Right renal pelvis (tissue), 4 donors: ENCODE measurements around the gene PRAMEF5. TPM values are rescaled to one million over a fixed set of nuclear protein-coding genes. Genes with fewer than 3 reads are reported as not detected.
"Not testable (repeated sequence)": the region's sequence is repeated elsewhere in the genome, so short reads cannot be mapped to it uniquely, and the experiment has no call there.

ENCODE experiments used
- DNase-seq, 4 donors: peaks; one replicate each; pipeline ENCODE4 v3.0.0-alpha.2; 2013; ENCODE audit warnings: low read depth in 4 of 4, low spot score in 3 of 4, missing footprints in 1 of 4
- polyA plus RNA-seq, 4 donors: library from polyadenylated mRNA; unstranded; fragments of 120-200 nt; gene quantifications; one replicate each; pipeline ENCODE4 v1.2.1, GENCODE V29; 2013; ENCODE audit not compliant: insufficient read length in 4 of 4

The PRAMEF5 gene
- not detected for polyA plus RNA-seq

GRCh38 chr1:13253898-13254297 is at the start of gene PRAMEF5:
Gene PRAMEF5 (plus strand): TSS chr1:13254198. CDS start chr1:13259269, 5,071 bp downstream.
- DNase-seq, result not testable (repeated sequence)

DNA sequence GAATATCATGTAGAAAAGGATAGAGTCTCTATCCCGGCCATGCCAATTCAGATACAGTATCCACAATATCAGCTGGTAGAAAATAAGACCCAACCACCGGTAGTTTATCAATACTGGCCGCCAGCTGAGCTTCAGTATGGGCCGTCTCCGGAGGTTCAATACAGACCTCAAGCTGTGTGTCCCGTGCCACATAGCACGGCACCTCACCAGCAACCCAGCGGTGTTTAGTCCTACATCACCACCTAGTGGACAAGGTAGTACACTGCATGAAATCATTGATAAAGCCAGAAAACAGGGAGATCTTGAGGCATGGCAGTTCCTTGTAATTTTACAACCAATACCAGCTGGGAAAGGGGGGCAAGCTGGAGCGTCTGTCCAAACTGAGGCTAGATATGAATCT is 45.3 kb upstream of the PRAMEF5 start:
- DNase-seq, result not testable (repeated sequence)

DNA sequence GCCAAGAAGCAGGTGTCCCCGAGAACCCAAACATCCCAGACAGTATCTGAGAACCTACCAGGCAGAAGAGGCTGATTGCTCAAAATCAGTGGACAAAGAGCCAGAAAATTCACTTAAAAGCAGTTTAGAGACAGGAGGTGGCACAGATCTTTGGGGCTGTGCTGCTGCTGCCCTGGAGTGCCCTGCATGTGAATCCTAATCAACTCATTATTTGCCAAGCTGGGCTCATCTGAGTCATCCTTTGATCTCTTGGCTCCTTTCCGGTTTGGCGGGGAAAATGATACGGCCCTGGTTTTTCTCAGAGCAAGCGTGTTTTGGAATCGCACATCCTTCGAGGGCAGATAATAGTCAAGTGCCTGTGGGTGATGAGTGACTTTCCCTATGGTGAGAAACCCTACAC is 37.4 kb upstream of the PRAMEF5 start:
- DNase-seq, result not testable (repeated sequence)

GRCh38 chr1:13219203-13219602 is 34.8 kb upstream of the PRAMEF5 start:
- not testable (repeated sequence) for DNase-seq

DNA sequence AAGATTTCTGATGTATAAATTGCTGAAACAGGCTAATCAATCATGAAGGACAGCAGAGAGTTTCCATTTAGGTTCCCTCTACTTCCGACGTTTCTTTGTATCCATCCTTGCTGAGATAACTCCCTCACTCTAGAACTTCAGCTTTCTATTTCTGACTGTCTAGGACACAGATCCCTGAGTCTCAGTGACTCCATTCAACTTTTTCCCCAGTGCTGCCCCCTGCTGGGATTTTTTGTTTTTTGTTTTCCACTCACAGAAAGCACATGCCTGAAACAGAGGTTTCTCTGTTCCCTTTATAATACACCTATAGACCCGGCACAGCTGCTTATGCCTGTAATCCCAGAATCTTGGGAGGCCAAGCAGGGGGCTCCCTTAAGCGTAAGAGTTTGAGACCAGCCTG is 31.2 kb upstream of the PRAMEF5 start:
- DNase-seq, result not testable (repeated sequence)

GRCh38 chr1:13224480-13225060 is 29.4 kb upstream of the PRAMEF5 start:
- DNase-seq, result no peak

DNA sequence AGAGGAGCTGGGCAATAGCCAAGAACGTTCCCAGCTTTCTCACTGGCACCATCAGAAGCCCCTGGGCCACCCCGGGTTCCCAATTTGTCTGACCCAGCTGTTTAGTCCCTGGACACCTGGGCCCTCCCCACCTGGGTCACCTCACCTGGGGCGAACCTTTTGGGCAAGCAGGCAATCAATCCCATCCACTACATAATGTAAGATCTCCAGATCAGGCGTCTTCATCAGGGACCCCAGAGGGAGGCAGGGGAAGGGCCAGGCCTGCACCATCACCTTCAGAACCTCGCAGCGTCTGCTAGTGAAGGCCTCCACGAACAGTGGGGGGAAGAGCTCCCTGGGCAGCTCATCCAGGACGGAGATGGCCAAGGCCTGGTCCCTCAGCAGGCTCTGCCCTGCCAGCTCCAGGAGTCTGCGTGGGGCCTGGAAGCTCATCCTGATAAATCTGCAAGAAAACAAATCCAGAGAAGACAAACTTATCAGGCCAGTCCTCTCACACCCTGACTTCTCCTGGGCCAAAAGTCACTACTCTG is 28.3 kb upstream of the PRAMEF5 start, which contains the start of gene PRAMEF18:
PRAMEF18 (minus strand) TSS at position 480 of the 530 bp plus-strand sequence; CDS start at position 432, 48 bp downstream.
- not testable (repeated sequence) for DNase-seq

- DNase-seq, result not testable (repeated sequence)
These were observed 26.5 kb upstream of the PRAMEF5 start for GRCh38 chr1:13227271-13228055.

GRCh38 chr1:13228343-13228781 is 25.6 kb upstream of the PRAMEF5 start:
- peak in 1 of 4 donors; percentile 1 for DNase-seq

DNA sequence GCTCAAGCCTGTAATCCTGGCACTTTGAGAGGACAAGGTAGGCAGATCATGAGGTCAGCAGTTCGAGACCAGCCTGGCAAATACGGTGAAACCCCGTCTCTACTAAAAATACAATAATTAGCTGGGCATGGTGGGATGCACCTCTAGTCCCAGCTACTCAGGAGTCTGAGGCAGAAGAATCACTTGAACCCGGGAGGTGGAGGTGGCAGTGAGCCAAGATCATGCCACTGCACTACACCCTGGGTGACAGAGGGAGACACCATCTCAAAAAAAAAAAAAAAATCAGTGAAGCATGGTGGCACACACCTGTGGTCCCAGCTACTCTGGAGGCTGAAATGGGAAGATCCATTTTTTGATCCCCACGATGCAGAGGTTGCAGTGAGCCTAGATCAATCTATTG is 23.9 kb upstream of the PRAMEF5 start:
- not testable (repeated sequence) for DNase-seq

GRCh38 chr1:13230601-13231000 is 23.4 kb upstream of the PRAMEF5 start:
- DNase-seq, result not testable (repeated sequence)

DNA sequence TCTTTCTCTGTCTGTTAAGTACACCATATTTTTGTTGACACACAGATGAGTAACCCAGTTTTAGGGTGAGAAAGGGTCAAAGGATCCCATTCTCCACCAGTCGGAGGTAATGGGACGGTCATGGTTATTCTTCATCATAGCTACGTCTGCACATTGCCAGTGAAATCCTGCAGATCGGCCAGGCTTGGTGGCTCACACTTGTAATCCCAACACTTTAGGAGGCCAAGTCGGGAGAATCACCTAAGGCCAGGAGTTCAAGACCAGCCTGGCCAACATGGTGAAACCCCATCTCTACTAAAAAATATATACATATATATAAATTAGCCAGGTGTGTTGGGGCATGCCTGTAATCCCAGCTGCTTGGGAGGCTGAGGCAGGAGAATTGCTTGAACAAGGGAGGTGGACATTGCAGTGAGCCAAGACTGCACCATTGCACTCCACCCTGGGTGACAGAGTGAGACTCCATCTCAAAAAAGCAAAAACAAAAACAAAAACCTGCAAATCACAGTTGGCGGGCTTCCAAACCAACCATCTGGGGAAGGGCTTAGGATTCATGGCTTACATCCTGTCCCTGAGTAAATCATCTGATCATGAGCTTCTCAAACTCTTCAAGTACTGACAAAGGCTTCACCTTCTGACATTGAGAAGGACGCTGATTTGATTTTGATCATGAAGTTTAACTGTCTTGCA is 22.8 kb upstream of the PRAMEF5 start:
- not testable (repeated sequence) for DNase-seq

GRCh38 chr1:13232056-13232455 is 21.9 kb upstream of the PRAMEF5 start:
- DNase-seq, result not testable (repeated sequence)

DNA sequence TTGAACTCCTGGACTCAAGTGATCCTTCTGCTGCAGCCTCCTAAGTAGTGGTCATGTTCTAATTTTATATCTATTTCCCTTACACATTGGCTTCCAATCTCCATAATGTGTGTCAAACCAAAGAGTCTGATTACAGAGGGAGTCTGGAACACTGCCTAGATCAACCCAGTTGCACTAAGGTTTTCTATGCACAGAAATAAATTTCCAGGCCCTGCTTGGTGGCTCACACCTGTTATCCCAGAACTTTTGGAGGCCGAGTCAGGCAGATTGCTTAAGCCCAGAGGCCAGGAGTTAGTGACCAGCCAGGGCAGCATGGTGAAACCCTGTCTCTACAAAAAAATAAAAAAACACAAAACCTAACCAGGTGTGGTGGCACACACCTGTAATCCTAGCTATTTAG is 19.9 kb upstream of the PRAMEF5 start:
- DNase-seq, result peak in 1 of 4 donors; percentile 0

DNA sequence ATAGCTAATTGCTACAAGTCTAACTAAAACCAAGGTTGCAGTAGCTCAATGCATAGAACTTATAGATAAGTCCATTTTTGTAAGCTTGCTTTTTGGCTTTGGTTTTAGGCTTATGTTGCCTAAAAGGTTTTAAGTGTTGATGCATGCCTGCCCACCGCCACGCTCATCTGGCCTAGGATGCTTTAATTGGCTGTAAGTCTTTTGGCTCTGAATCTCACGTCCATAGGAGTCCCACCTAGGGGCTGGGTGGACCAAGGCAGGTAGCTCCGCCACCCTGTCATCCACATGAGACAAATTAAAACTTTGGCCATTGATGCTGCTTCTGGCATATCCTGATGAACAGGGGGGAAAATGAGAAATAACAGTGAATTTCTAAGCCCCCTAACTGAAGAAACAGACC is 16.4 kb upstream of the PRAMEF5 start:
- not testable (repeated sequence) for DNase-seq

- not testable (repeated sequence) for DNase-seq
These were observed 14.4 kb upstream of the PRAMEF5 start for GRCh38 chr1:13239633-13240032.

DNA sequence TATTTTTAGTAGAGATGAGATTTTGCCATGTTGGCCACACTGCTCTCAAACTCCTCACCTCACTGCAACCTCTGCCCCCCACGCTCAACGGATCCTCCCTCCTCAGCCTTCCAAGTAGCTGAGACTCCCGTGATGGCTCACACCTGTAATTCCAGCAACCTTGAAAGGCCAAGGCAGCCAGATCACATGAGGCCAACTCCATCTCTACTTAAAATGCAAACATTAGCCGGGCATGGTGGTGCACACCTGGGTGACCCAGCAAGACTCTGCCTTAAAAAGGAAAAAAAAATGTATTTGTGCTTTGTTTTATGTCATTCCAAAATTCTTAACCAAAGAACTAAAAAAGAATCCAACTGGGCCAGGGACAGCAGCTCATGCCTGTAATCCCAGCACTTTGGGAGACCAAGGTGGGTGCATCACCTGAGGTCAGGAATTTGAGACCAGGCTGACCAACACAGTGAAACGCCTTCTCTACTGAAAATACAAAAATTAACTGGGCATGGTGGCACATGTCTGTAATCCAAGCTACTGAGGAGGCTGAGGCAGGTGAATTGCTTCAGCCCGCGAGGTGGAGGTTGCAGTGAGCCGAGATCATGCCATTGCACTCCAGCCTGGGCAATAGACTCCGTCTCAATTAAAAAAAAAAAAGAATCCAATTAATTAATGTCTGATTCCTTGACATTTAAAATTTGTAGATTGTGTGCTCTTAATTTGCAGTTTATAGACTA is 10.3 kb upstream of the PRAMEF5 start:
- not testable (repeated sequence) for DNase-seq

DNA sequence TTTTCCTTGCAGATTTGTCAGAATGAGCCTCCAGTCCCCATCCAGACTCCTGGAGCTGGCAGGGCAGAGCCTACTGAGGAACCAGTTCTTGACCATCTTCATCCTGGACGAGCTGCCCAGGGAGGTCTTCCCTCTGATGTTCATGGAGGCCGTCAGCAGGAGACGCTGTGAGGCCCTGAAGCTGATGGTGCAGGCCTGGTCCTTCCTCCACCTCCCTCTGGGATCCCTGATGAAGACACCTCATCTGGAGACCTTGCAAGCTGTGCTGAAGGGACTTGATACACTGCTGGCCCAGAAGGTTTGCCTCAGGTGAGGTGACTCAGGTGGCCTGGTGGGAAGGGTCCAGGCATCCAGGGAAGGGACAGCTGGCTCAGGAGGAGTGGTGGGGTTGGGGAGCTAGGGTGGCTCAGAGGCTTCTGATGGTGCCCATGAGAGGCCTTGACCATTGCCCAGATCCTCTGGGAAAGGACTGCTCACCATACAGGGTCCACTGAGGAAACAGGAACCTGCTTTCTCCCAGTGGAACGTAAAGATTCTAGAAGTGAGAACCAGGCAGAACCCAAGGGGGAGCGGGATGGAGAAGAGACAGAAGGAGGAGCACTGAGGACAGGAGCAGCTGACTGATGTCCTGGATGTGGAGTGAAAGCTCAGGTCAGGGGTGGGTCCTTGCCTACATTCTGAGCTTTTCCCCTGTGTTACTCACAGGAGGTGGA is 8.0 kb upstream of the PRAMEF5 start:
- DNase-seq, result not testable (repeated sequence)

- DNase-seq, result not testable (repeated sequence)
These were observed 7.5 kb upstream of the PRAMEF5 start for GRCh38 chr1:13246554-13246871.

DNA sequence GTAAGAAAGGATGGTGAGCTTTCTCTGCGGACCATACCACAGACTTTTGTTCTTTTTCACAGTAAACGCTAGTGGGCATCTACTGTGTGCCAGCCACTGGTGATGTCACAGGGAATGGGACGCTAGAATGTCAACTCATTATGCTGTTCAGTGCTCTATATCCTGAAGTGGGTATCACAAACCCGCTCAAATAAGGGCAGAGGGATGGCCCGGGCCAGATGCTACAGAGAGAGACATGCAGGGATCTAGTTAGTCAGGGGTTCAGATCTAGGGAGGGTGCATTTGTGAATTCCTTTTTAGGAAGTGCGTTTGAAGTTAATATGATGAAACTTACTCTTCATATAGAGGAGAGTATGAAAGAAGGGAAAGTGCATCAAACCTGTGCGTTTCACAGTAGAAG is 6.9 kb upstream of the PRAMEF5 start:
- DNase-seq, result not testable (repeated sequence)
